ENCODE measurements around the gene NDRG4.
A peak's percentile ranks its signal among the peaks of the same experiment; 100 is the strongest.

NDRG4 gene

GRCh38 chr16:58462997-58463941 lies 36.7 kb upstream of the NDRG4 start:
- no peaks in the 10 kb centered on the region for H3K9me3 Mint-ChIP-seq
- TF ChIP-seq, protein P1, sequence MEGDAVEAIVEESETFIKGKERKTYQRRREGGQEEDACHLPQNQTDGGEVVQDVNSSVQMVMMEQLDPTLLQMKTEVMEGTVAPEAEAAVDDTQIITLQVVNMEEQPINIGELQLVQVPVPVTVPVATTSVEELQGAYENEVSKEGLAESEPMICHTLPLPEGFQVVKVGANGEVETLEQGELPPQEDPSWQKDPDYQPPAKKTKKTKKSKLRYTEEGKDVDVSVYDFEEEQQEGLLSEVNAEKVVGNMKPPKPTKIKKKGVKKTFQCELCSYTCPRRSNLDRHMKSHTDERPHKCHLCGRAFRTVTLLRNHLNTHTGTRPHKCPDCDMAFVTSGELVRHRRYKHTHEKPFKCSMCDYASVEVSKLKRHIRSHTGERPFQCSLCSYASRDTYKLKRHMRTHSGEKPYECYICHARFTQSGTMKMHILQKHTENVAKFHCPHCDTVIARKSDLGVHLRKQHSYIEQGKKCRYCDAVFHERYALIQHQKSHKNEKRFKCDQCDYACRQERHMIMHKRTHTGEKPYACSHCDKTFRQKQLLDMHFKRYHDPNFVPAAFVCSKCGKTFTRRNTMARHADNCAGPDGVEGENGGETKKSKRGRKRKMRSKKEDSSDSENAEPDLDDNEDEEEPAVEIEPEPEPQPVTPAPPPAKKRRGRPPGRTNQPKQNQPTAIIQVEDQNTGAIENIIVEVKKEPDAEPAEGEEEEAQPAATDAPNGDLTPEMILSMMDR (IDR thresholded peaks at IDR 0.05) = no peak
- H3K27ac Mint-ChIP-seq = no peak overlapping the region
- peaks cover 9% of the 10 kb centered on the region for H3K4me1 Mint-ChIP-seq
- peak overlapping the region; percentile 57 for H3K4me3 Mint-ChIP-seq
- no peaks in the 10 kb centered on the region for H3K36me3 Mint-ChIP-seq (ENCODE audit: low read depth)
- peak; percentile 67 for DNase-seq
- peaks cover 88% of the 10 kb centered on the region for H3K27me3 Mint-ChIP-seq (ENCODE audit: low read depth, poor library complexity)

- Mint-ChIP-seq H3K27me3 (ENCODE audit: low read depth, poor library complexity) (peaks cover 93% of the 10 kb centered on the region), H3K4me3 (peak overlapping the region; percentile 86), H3K36me3 (ENCODE audit: low read depth) (no peaks in the 10 kb centered on the region), H3K4me1 (peaks cover 9% of the 10 kb centered on the region), H3K27ac (no peak overlapping the region), H3K9me3 (no peaks in the 10 kb centered on the region)
- DNase-seq = peak; percentile 56
- TF ChIP-seq, protein P1 (IDR thresholded peaks at IDR 0.05) = no peak
These were observed 35.7 kb upstream of the NDRG4 start for GRCh38 chr16:58464047-58464915.

DNA sequence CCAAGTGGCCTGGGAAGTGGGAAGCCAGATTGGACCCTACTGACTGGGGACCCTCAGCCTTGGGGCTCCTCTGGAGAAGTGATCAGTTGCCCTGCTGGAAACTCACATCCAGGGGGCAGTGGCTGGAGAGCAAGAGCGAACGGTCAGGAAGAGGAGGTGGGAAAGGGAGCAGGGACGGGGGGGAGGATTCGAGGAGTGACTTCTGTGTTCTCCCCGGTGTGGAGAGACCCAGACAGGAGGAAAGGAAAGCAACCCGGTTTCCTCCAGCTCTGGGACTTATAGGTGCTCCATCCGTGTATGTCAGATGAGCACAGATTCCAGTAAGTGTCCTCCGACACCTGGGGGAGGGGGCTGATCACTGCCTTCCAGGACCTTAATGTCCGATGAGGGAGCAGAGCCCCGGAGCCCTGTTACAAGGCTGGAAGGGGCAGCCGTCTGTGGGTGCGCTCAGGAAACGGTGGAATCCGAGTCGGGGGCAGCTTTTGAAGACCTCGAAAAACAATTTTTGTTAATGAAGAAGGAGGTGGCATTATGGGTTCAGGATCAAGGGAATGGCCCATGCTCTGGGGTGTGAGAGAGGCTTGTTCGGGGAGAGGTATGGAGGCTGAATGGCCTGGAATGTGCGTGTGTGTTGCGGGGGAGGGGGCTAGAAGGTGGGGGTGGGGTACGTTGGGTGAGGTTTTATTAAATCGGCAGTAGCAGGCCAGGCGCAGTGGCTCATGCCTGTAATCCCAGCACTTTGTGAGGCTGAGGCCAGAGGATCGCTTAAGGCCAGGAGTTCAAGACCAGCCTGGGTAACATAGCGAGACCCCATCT lies 34.8 kb upstream of the NDRG4 start:
- peak; percentile 42 for DNase-seq
- peaks cover 9% of the 10 kb centered on the region for H3K4me1 Mint-ChIP-seq

DNA sequence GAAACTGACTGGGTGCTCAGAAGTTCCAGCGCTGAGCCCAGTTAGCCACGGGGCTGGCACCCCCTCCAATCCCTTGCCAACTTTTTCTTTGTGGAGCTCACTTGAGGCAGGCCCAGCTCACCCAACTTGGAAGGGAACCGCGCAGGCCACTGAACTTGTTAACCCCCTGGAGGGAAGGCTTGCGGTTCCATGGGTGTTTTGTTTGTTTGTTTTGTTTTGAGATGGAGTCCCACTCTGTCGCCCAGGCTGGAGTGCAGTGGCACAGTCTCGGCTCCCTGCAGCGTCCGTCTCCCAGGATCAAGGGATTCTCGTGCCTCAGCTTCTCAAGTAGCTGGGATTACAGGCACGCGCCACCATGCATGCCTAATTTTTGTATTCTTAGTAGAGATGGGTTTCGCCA lies 34.1 kb upstream of the NDRG4 start:
- no peak overlapping the region for H3K4me3 Mint-ChIP-seq
- no peaks in the 10 kb centered on the region for H3K9me3 Mint-ChIP-seq
- TF ChIP-seq, protein P1 (IDR thresholded peaks at IDR 0.05) = no peak
- no peak overlapping the region for H3K27ac Mint-ChIP-seq
- no peaks in the 10 kb centered on the region for H3K36me3 Mint-ChIP-seq (ENCODE audit: low read depth)
- peaks cover 9% of the 10 kb centered on the region for H3K4me1 Mint-ChIP-seq
- H3K27me3 Mint-ChIP-seq (ENCODE audit: low read depth, poor library complexity) = peaks cover 91% of the 10 kb centered on the region
- DNase-seq = no peak

More for the DNA sequence above, 34.8 kb upstream of the NDRG4 start:
- TF ChIP-seq, protein P1 (IDR thresholded peaks at IDR 0.05) = peak; percentile 8
- peaks cover 93% of the 10 kb centered on the region for H3K27me3 Mint-ChIP-seq (ENCODE audit: low read depth, poor library complexity)
- H3K9me3 Mint-ChIP-seq = no peaks in the 10 kb centered on the region
- no peak overlapping the region for H3K27ac Mint-ChIP-seq
- no peaks in the 10 kb centered on the region for H3K36me3 Mint-ChIP-seq (ENCODE audit: low read depth)
- peak overlapping the region; percentile 86 for H3K4me3 Mint-ChIP-seq

GRCh38 chr16:58466396-58466795 lies 33.5 kb upstream of the NDRG4 start:
- no peak overlapping the region for H3K27ac Mint-ChIP-seq
- H3K4me1 Mint-ChIP-seq = peaks cover 9% of the 10 kb centered on the region
- no peaks in the 10 kb centered on the region for H3K9me3 Mint-ChIP-seq
- no peak for DNase-seq
- peaks cover 85% of the 10 kb centered on the region for H3K27me3 Mint-ChIP-seq (ENCODE audit: low read depth, poor library complexity)
- TF ChIP-seq, protein P1 (IDR thresholded peaks at IDR 0.05) = no peak
- H3K36me3 Mint-ChIP-seq (ENCODE audit: low read depth) = no peaks in the 10 kb centered on the region
- no peak overlapping the region for H3K4me3 Mint-ChIP-seq
